Measurements from ENCODE around the gene NEURL4.

- TF ChIP-seq CTCF (IDR thresholded peaks at IDR 0.05; ENCODE audit: low read depth, low read length) (no peak), EZH2phosphoT487 (IDR thresholded peaks at IDR 0.05; ENCODE audit: low read depth) (no peak)
These were observed 38.9 kb upstream of the NEURL4 start for GRCh38 chr17:7367918-7368598.
